Measurements from ENCODE around the gene MTSS2. TPM values are rescaled to one million over a fixed set of nuclear protein-coding genes. Genes with fewer than 3 reads are reported as not detected.

The MTSS2 gene
- total and polyA plus RNA-seq, 5 donors: 47.5 to 71.2 (median 66.4) TPM

DNA sequence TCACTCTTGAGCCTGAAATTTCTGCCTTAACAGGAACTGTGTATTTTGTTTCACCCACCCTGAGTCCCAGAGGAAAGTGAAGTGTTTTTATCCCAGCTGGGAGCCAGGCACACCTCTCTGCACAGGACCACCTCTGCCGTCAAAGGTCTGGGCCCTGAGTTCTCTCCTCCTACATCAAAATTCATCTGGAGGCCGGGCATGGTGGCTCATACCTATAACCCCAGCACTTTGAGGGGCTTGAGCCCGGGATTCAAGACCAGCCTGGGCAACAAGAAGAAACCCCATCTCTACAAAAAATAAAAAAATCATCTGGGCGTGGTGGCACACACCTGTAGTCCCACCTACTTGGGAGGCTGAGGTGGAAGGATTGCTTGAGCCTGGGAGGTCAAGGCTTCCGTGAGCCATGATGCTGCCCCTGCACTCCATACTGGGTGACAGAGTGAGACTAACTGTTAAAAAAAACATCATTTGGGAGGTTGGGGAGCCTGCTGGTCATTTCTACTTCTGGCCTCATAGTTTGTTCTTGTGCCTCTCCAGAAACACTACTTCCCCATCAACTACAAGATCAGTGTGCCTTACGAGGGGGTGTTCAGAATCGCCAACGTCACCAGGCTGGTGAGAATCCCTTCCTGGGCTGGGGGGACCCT, 29.7 kb downstream of the MTSS2 start:
- WGBS: 83% methylated on average over 8 of the region's 8 CpGs
- no peak overlapping the region for H3K4me3 ChIP-seq (ENCODE audit: low read length)
- H3K27me3 ChIP-seq (ENCODE audit: control insufficient read depth, insufficient read depth): no peaks in the 10 kb centered on the region
- DNase-seq (no peak), ATAC-seq (no peak)
- no peak overlapping the region for H3K27ac ChIP-seq (ENCODE audit: low read length)
- H3K4me1 ChIP-seq (ENCODE audit: control insufficient read depth, insufficient read depth, low read length): no peaks in the 10 kb centered on the region
- intact Hi-C loops (cut with DNase I): loop anchor here in 2 of 4 donors (10.0 kb wide), 4 partner anchors 81 to 321 kb away; partner anchors contain the start of genes COG4 (in 1 of the 2) and SF3B3 (in 1 of the 2)
- no peaks in the 10 kb centered on the region for H3K9me3 ChIP-seq (ENCODE audit: control insufficient read depth, low read length)

DNA sequence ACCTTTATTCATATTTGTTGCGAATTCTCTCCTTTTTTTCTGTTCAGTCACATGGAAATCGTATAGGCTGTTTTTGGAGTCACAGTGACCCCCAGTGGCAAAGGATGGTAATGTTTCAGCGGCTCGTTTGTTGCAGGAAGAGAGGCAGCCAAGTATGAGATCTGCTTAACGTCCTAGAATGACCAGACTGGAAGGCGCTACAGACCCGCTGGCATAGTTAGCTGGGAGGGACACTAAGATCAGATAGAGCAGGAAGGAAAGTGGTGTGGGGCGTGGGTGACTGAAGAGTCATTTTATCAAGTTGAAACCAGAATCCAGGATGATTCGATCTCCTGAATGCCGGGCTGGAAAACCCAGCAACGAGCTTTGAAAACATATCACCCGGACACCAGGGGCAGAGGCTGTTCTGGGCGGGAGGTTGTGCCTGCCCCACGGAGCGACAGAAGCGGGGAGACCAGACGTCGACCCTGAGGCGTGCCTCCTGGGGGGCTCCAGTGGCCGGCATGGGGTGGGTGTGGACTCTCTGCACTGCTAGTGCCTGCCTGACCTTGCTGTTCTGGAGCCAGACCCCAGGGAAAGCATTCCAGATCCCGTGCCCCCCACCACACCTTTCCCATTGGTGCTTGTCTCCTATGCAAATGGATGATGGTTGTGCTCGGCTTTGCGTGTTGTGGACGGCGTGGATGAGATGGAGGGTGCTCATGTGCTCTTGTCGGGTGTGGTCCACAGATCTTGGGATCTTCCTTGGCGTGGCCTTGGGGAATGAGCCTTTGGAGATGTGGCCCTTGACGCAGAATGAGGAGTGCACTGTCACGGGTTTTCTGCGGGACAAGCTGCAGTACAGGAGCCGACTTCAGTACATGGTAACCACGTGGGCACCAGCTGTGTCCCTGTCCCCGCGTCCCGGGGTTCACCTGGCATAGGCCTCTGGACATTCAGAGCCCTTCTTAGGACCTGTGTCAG, 31.8 kb downstream of the MTSS2 start:
- no peak overlapping the region for H3K4me3 ChIP-seq (ENCODE audit: low read length)
- no peaks in the 10 kb centered on the region for H3K27me3 ChIP-seq (ENCODE audit: control insufficient read depth, insufficient read depth)
- intact Hi-C loops (cut with DNase I): loop anchor here in 3 of 4 donors (5.0 to 10.0 kb wide), 6 partner anchors 79 to 319 kb away; partner anchors contain the start of genes COG4 (in 1 of the 3) and SF3B3 (in 1 of the 3)
- DNase-seq (peak; percentile 70 to 89 (median 84)), ATAC-seq (peak; percentile 86 to 88)
- 38% methylated on average over 35 of the region's 35 CpGs for WGBS
- H3K9me3 ChIP-seq (ENCODE audit: control insufficient read depth, low read length): no peaks in the 10 kb centered on the region
- H3K27ac ChIP-seq (ENCODE audit: low read length): no peak overlapping the region
- no peaks in the 10 kb centered on the region for H3K4me1 ChIP-seq (ENCODE audit: control insufficient read depth, insufficient read depth, low read length)

DNA sequence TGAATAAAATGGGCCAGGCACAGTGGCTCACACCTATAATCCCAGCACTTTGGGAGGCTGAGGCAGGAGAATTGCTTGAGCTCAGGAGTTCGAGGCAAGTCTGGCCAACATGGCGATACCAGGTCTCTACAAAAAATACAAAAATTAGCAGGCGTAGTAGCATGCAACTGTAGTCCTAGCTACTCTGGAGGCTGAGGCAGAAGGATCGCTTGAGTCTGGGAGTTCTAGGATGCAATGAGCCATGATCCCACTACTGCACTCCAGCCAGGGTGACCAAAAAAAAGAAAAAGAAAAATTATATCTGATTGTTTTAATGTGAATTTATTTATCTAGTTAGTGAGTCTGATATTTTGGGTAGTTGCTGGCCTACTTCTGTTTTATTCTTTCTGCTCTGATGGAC, 32.4 kb downstream of the MTSS2 start:
- no peaks in the 10 kb centered on the region for H3K9me3 ChIP-seq (ENCODE audit: control insufficient read depth, low read length)
- ATAC-seq: no peak
- H3K27ac ChIP-seq (ENCODE audit: low read length): no peak overlapping the region
- H3K4me1 ChIP-seq (ENCODE audit: control insufficient read depth, insufficient read depth, low read length): no peaks in the 10 kb centered on the region
- intact Hi-C loops (cut with DNase I): loop anchor here in 3 of 4 donors (5.0 to 10.0 kb wide), 6 partner anchors 79 to 319 kb away; partner anchors contain the start of genes COG4 (in 1 of the 3) and SF3B3 (in 1 of the 3)
- no peaks in the 10 kb centered on the region for H3K27me3 ChIP-seq (ENCODE audit: control insufficient read depth, insufficient read depth)
- WGBS: 87% methylated on average over 4 of the region's 4 CpGs
- DNase-seq: no peak
- H3K4me3 ChIP-seq (ENCODE audit: low read length): no peak overlapping the region

DNA sequence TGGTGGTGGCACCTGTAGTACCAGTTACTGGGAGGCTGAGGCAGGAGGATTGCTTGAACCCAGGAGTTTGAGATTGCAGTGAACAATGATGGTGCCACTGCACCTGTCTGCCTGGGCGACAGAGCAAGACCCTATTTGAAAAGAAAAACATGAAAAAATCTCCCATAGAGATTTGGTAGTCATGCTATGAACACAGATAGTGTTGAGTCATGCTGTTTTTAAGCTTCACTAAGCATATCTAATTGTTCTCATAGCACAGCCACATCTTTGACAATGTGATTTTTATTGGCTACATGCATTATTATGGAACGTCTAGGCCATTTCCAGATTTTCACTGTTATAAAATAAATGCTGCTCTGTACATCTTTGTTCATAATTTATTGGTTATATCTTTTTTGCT, 33.5 kb downstream of the MTSS2 start:
- H3K4me1 ChIP-seq (ENCODE audit: control insufficient read depth, insufficient read depth, low read length): no peaks in the 10 kb centered on the region
- no peak overlapping the region for H3K27ac ChIP-seq (ENCODE audit: low read length)

DNA sequence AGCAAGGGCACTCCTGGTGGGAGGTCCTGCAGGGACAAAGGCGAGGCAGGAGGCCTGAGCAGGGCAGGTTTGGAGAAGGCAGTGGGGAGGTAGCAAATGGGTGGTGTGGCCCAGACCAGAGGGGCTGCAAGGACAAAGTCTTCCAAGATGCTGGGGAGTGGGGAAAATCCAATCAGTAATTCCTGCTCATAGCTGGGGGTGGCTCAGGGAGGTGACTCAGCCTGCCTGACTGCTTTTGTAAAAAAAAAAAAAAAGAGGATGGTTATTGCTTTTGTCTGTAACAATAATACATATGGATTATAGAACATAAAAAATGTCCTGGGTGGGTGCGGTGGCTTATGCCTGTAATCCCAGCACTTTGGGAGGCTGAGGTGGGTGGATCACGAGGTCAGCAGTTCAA, 34.3 kb downstream of the MTSS2 start:
- Histone ChIP-seq H3K27me3 (ENCODE audit: control insufficient read depth, insufficient read depth) (no peaks in the 10 kb centered on the region), H3K9me3 (ENCODE audit: control insufficient read depth, low read length) (no peaks in the 10 kb centered on the region), H3K4me1 (ENCODE audit: control insufficient read depth, insufficient read depth, low read length) (no peaks in the 10 kb centered on the region), H3K27ac (ENCODE audit: low read length) (no peak overlapping the region), H3K4me3 (ENCODE audit: low read length) (no peak overlapping the region)
- WGBS: 93% methylated on average over 3 of the region's 3 CpGs
- ATAC-seq (no peak), DNase-seq (no peak)
- intact Hi-C loops (cut with DNase I): loop anchor here in 3 of 4 donors (5.0 to 10.0 kb wide), 6 partner anchors 77 to 317 kb away; partner anchors contain the start of genes COG4 (in 1 of the 3) and SF3B3 (in 1 of the 3)

More for the DNA sequence above, 33.5 kb downstream of the MTSS2 start:
- DNase-seq (no peak), ATAC-seq (no peak)
- intact Hi-C loops (cut with DNase I): loop anchor here in 3 of 4 donors (5.0 to 10.0 kb wide), 6 partner anchors 78 to 318 kb away; partner anchors contain the start of genes COG4 (in 1 of the 3) and SF3B3 (in 1 of the 3)
- Histone ChIP-seq H3K27me3 (ENCODE audit: control insufficient read depth, insufficient read depth) (no peaks in the 10 kb centered on the region), H3K4me3 (ENCODE audit: low read length) (no peak overlapping the region), H3K9me3 (ENCODE audit: control insufficient read depth, low read length) (no peaks in the 10 kb centered on the region)
- 71% methylated on average over 2 of the region's 2 CpGs for WGBS

DNA sequence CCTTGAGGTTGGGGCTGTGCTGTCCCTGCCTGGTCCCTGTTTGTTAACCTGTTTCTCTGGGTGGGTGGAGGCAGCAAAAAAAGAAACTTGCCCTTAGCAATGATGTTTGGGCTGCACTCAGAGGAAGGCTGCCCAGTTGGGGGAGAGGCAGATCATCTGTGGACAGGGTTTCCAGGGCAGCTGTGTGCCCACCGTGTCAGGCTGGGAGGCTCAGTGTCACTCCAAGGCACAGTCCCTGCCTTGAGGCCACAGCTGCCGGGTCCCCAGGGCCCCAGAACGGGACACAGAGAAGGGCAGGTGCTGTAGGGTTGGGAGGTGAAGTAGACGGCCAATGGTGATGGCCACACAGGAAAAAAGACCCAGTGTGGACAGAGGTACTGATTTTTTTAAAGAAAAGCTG, 35.6 kb downstream of the MTSS2 start:
- Histone ChIP-seq H3K27ac (ENCODE audit: low read length) (no peak overlapping the region), H3K27me3 (ENCODE audit: control insufficient read depth, insufficient read depth) (no peaks in the 10 kb centered on the region), H3K4me1 (ENCODE audit: control insufficient read depth, insufficient read depth, low read length) (no peaks in the 10 kb centered on the region), H3K9me3 (ENCODE audit: control insufficient read depth, low read length) (no peaks in the 10 kb centered on the region), H3K4me3 (ENCODE audit: low read length) (no peak overlapping the region)
- ATAC-seq (no peak), DNase-seq (peak in 1 of 3 donors; percentile 33)
- WGBS: 76% methylated on average over 4 of the region's 4 CpGs
- intact Hi-C loops (cut with DNase I): loop anchor here in 3 of 4 donors (5.0 to 10.0 kb wide), 6 partner anchors 75 to 315 kb away; partner anchors contain the start of genes COG4 (in 1 of the 3) and SF3B3 (in 1 of the 3)

DNA sequence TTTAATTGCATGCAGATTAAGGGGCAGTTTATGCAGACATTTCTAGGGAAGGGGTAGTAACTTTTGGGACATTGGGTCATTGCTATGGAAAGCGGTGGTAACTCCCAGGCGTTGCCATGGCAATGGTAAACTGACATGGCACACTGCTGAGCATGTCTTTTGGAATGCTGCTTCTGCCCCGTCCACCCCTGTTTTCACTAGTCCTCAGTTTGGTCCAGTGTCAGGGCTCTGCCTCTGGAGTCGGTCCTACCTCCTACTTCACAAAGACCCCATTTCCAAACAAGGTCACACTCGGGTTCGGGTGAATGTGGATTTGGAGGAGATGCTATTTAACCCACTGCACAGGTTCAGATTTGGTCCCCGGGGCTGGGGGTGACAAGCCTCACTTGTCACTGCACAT, 36.6 kb downstream of the MTSS2 start:
- Histone ChIP-seq H3K9me3 (ENCODE audit: control insufficient read depth, low read length) (no peaks in the 10 kb centered on the region), H3K27me3 (ENCODE audit: control insufficient read depth, insufficient read depth) (no peaks in the 10 kb centered on the region), H3K4me3 (ENCODE audit: low read length) (no peak overlapping the region), H3K27ac (ENCODE audit: low read length) (no peak overlapping the region), H3K4me1 (ENCODE audit: control insufficient read depth, insufficient read depth, low read length) (no peaks in the 10 kb centered on the region)
- 88% methylated on average over 7 of the region's 7 CpGs for WGBS
- intact Hi-C loops (cut with DNase I): loop anchor here in 1 of 4 donors (10.0 kb wide), 1 partner anchor 114 kb away; no protein-coding TSS in a partner anchor
- no peak for DNase-seq
- ATAC-seq: no peak

DNA sequence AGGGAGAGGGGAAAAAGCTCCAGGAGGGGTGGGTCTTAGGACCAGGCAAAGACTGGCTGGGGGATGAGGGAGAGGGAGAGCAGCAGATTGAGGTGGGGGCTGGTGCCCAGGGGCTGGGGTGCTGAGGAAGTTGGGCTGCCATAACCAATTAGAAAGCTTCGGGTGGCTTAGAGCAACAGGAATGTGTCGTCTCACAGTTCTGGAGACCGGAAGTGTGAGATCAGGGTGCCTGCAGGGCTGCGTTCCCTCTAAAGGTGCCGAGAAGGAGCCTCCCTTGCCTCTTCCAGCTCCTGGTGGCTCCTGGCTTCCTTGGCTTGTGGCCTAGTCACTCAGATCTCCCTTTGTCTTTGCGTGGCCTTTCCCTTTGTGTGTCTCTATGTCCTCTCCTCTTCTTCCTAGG, 37.2 kb downstream of the MTSS2 start:
- intact Hi-C loops (cut with DNase I): loop anchor here in 1 of 4 donors (10.0 kb wide), 1 partner anchor 114 kb away; no protein-coding TSS in a partner anchor
- DNase-seq: no peak
- ATAC-seq: no peak
- Histone ChIP-seq H3K27ac (ENCODE audit: low read length) (no peak overlapping the region), H3K27me3 (ENCODE audit: control insufficient read depth, insufficient read depth) (no peaks in the 10 kb centered on the region), H3K4me3 (ENCODE audit: low read length) (no peak overlapping the region), H3K9me3 (ENCODE audit: control insufficient read depth, low read length) (no peaks in the 10 kb centered on the region), H3K4me1 (ENCODE audit: control insufficient read depth, insufficient read depth, low read length) (no peaks in the 10 kb centered on the region)
- WGBS: 88% methylated on average over 6 of the region's 6 CpGs

DNA sequence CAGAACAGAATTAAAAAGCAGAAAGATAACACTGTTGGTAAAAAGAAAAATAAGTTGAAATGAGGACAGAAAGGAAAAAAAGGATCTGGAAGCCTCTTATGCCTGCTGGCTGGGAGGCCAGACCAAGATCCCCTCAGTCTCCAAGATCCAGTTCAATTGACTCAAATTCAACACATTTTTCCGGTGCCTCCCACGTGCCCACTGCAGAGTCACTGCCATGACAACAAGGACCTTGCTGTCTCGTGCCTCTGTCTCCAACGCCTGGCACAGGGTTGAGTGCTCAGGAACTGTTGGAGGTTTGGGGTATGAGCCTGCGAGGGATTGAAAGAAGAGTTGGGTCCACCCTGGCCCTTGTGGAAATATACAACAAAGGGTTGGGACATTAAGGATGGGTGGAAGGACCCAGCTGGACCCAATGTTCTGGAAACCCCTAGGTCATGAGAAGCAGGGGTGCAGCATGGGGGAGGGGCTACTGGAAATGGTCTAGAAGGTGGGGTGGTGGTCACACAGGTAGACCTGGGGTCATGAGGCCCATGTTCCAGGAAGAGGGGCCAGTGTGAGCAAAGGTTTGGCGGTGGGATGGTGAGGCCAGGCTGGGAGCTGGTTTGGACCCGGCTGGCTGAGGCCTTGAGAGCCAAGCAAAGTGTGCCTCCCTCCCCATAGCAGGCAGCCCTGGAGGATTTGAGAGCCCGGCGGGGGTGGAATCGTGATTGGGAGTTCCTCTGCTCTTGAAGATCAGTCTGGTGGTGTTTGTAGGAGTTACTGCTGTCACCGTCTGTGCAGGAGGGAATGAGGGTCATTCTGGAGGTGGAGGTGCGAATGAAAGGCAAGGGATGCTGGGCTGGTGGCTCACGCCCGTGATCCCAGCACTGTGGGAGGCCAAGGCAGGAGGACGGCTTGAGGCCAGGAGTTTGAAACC, 38.2 kb downstream of the MTSS2 start:
- DNase-seq (peak in 1 of 3 donors; percentile 46), ATAC-seq (no peak)
- H3K27me3 ChIP-seq (ENCODE audit: control insufficient read depth, insufficient read depth): no peaks in the 10 kb centered on the region
- WGBS: 82% methylated on average over 15 of the region's 15 CpGs
- H3K4me3 ChIP-seq (ENCODE audit: low read length): no peak overlapping the region
- no peak overlapping the region for H3K27ac ChIP-seq (ENCODE audit: low read length)
- H3K4me1 ChIP-seq (ENCODE audit: control insufficient read depth, insufficient read depth, low read length): no peaks in the 10 kb centered on the region
- intact Hi-C loops (cut with DNase I): loop anchor here in 1 of 4 donors (10.0 kb wide), 1 partner anchor 113 kb away; no protein-coding TSS in a partner anchor
- H3K9me3 ChIP-seq (ENCODE audit: control insufficient read depth, low read length): no peaks in the 10 kb centered on the region

Measured in right cardiac atrium (tissue), 5 donors.